HepG2 (cell line): Measurements from ENCODE around the gene TMEM233. TPM values are rescaled to one million over a fixed set of nuclear protein-coding genes. Genes with fewer than 3 reads are reported as not detected.

ENCODE experiments used
- ATAC-seq: fragments of 200-7000 bp; cut with Tn5 transposase; 3 replicates; pipeline ENCODE4 v1.9.1; 2020; ENCODE audit warnings: mild to moderate bottlenecking, moderate library complexity
- BruUV-seq: library from RNA; stranded (reverse); fragments of 400-500 nt; replicated peaks from 2 replicates; lab custom pipeline; 2021; lab: Mats Ljungman, UMichigan
- CTCF ChIA-PET: fragments of 300-600 bp; formaldehyde crosslinking; extraction: SDS; loops from one replicate; lab custom pipeline; 2021; ENCODE audit warnings: low total read pairs, inconsistent platforms, low intra/inter-chr PET ratio; lab: Yijun Ruan, JAX
- POLR2A ChIA-PET: fragments of 350-600 bp; sonication (Branson Sonifier 250); formaldehyde crosslinking; loops from one replicate; lab custom pipeline; 2020; ENCODE audit warnings: antibody characterized with exemption, inconsistent platforms; lab: Yijun Ruan, JAX
- DNase-seq: peaks from one replicate; pipeline ENCODE4 v3.0.0-alpha.2; 2015; ENCODE audit warnings: low spot score
- FAIRE-seq: peaks from 3 replicates; lab custom pipeline; 2011; peaks lifted over from hg19 to GRCh38; lab: Jason Lieb, UNC
- H2AFZ ChIP-seq: one replicate; pipeline ENCODE4 v1.6.1; 2011; ENCODE audit warnings: low read length, inconsistent platforms
- H3K27ac ChIP-seq: fragments of 300-600 bp; 3 replicates; pipeline ENCODE4 v1.8.0; 2011; ENCODE audit warnings: mixed run types, mild to moderate bottlenecking, mixed read lengths, low read length, inconsistent platforms; ENCODE audit not compliant: insufficient read depth; ENCODE audit errors: extremely low read length
- H3K27me3 ChIP-seq, 2 experiments: fragments of 200-600 bp in 1 of 2; 2 replicates in 1 of 2; 3 replicates in 1 of 2; pipeline versions ENCODE4 v1.6.0 to v1.8.0; 2011; ENCODE audit warnings: low read length in 2 of 2, mild to moderate bottlenecking in 2 of 2, moderate library complexity in 2 of 2, inconsistent platforms in 1 of 2; ENCODE audit not compliant: insufficient read depth in 2 of 2, control insufficient read depth in 1 of 2
- H3K36me3 ChIP-seq, 2 experiments: fragments of 200-600 bp in 1 of 2; replicated peaks in 1 of 2; 2 replicates in 1 of 2; 3 replicates in 1 of 2; pipeline versions ENCODE4 v1.5.1 to v1.8.0; 2011; ENCODE audit warnings: low read length in 2 of 2, inconsistent platforms in 1 of 2; ENCODE audit not compliant: insufficient read depth in 2 of 2, control insufficient read depth in 1 of 2
- H3K4me1 ChIP-seq: 2 replicates; pipeline ENCODE4 v1.5.1; 2012; ENCODE audit warnings: low read length, inconsistent platforms; ENCODE audit not compliant: insufficient read depth
- H3K4me2 ChIP-seq: 2 replicates; pipeline ENCODE4 v1.6.0; 2011; ENCODE audit warnings: low read depth, low read length, inconsistent platforms
- H3K4me3 ChIP-seq, 3 experiments: fragments of 200-600 bp in 1 of 3; sonication (generic), shearing (Covaris generic) in 1 of 3; replicated peaks in 1 of 3; 2 replicates each; pipeline ENCODE4 v1.5.1; 2011 to 2016; ENCODE audit warnings: low read length in 3 of 3, inconsistent platforms in 2 of 3, low read depth in 2 of 3, mild to moderate bottlenecking in 2 of 3, control low read depth in 1 of 3, mixed read lengths in 1 of 3; ENCODE audit not compliant: insufficient read depth in 1 of 3
- H3K79me2 ChIP-seq: one replicate; pipeline ENCODE4 v1.6.1; 2011; ENCODE audit warnings: low read length, inconsistent platforms; ENCODE audit not compliant: insufficient read depth
- H3K9ac ChIP-seq: 2 replicates; pipeline ENCODE4 v1.6.0; 2011; ENCODE audit warnings: mild to moderate bottlenecking, low read depth, low read length, inconsistent platforms; ENCODE audit not compliant: insufficient read depth
- H3K9me3 ChIP-seq: 2 replicates; pipeline ENCODE4 v1.5.1; 2012; ENCODE audit warnings: mild to moderate bottlenecking, low read length
- H4K20me1 ChIP-seq: 2 replicates; pipeline ENCODE4 v1.6.0; 2011; ENCODE audit warnings: inconsistent platforms, mild to moderate bottlenecking, low read length, moderate library complexity; ENCODE audit not compliant: insufficient read depth
- CREM ChIP-seq, 2 experiments: sonication (generic) in 1 of 2; formaldehyde crosslinking in 1 of 2; IDR thresholded peaks; 2 replicates each; pipeline versions ENCODE4 v1.4.0 to v1.6.1; 2016 to 2020; ENCODE audit warnings: antibody characterized with exemption in 1 of 2, mild to moderate bottlenecking in 1 of 2, missing genetic modification reagents in 1 of 2
- ELF1 ChIP-seq: sonication (generic); formaldehyde crosslinking; IDR thresholded peaks from 2 replicates; pipeline ENCODE4 v1.4.0; 2020; ENCODE audit warnings: missing genetic modification reagents
- POLR2G ChIP-seq: fragments of 200-400 bp; formaldehyde crosslinking; IDR thresholded peaks from 2 replicates; pipeline ENCODE4 v1.6.1; 2018; ENCODE audit warnings: mild to moderate bottlenecking, low read depth, low read length, moderate library complexity
- ZC3H13 ChIP-seq: sonication (generic); formaldehyde crosslinking; IDR thresholded peaks from 2 replicates; pipeline ENCODE4 v1.8.1; 2023; ENCODE audit warnings: mild to moderate bottlenecking, missing genetic modification reagents, moderate library complexity
- ZFP91 ChIP-seq: sonication (generic); formaldehyde crosslinking; IDR thresholded peaks from 2 replicates; pipeline ENCODE4 v1.9.0; 2022; ENCODE audit warnings: missing genetic modification reagents, mild to moderate bottlenecking, borderline replicate concordance
- ZNF563 ChIP-seq: sonication (generic); formaldehyde crosslinking; IDR thresholded peaks from 2 replicates; pipeline ENCODE4 v1.8.0; 2022; ENCODE audit warnings: mild to moderate bottlenecking, moderate library complexity, missing genetic modification reagents
- WGBS: methylation state at CpG from one replicate; pipeline ENCODE4 v1.1.6; 2017; ENCODE audit warnings: low lambda C conversion rate; 5-methylcytosine and 5-hydroxymethylcytosine counted together
- in situ Hi-C: cut with HindIII; loops from 2 replicates; pipeline ENCODE4 v1.10.0; 2017; ENCODE audit warnings: low pct_unique_long_range_greater_than_20kb; ENCODE audit not compliant: extremely low pct_ligation_motif_present
- intact Hi-C: fragments of 100-400 bp; cut with micrococcal nuclease; formaldehyde crosslinking; loops from one replicate; pipeline ENCODE4 v1.10.0; 2022; ENCODE audit not compliant: unreplicated experiment
- polyA plus RNA-seq, 8 experiments: library from polyadenylated mRNA; depleted of rRNA in 3 of 8; stranded (reverse) in 7 of 8; unstranded in 1 of 8; fragments of >200 nt; fragmentation: Illumina TruSeq in 4 of 8; extraction: Trizol in 4 of 8; gene quantifications; 2 replicates each; pipeline versions ENCODE4 v1.2.1 to v1.2.3, GENCODE V29; 2011 to 2016; ENCODE audit warnings: low read depth in 4 of 8, missing spikeins in 1 of 8, mixed read lengths in 1 of 8; ENCODE audit not compliant: insufficient read depth in 1 of 8
- total RNA-seq, 5 experiments: library from RNA; depleted of rRNA; stranded (reverse); fragments of >200 nt; fragmentation: Illumina TruSeq; extraction: Trizol; gene quantifications; 2 replicates each; pipeline ENCODE4 v1.2.3, GENCODE V29; 2016; ENCODE audit warnings: low read depth in 1 of 5
- TF ChIP-seq, protein P1 (sequence below): sonication (generic); formaldehyde crosslinking; IDR thresholded peaks from 2 replicates; pipeline ENCODE4 v1.5.1; 2020; ENCODE audit warnings: mild to moderate bottlenecking, missing genetic modification reagents, moderate library complexity
- TF ChIP-seq, protein P2 (sequence below): sonication (generic); formaldehyde crosslinking; IDR thresholded peaks from 2 replicates; pipeline ENCODE4 v1.5.1; 2020; ENCODE audit warnings: mild to moderate bottlenecking, missing genetic modification reagents, borderline replicate concordance

The TMEM233 gene
- total and polyA plus RNA-seq, 2 of the 13 experiments (the other 11 are each of a cell fraction or from before 2014, with no cell fraction given), result 0.03 TPM; not detected in 1

- Histone ChIP-seq H2AFZ (no peak overlapping the region), H3K4me1 (peaks cover 89% of the 10 kb centered on the region), H3K27ac (peak overlapping the region; percentile 55), H3K27me3 (no peaks in the 10 kb centered on the region), H3K79me2 (no peaks in the 10 kb centered on the region), H3K36me3 (peaks cover 18 to 41% of the 10 kb centered on the region in 2 experiments), H4K20me1 (no peaks in the 10 kb centered on the region), H3K4me3 (no peak overlapping the region), H3K9ac (no peak overlapping the region), H3K9me3 (no peaks in the 10 kb centered on the region), H3K4me2 (no peak overlapping the region)
- intact Hi-C loops (no loop called here), in situ Hi-C loops (no loop called here)
- FAIRE-seq (no peak), DNase-seq (no peak), ATAC-seq (no peak)
- BruUV-seq, result no TSS peak
- ChIA-PET POLR2A (interaction anchor here (1.6 to 6.1 kb wide), 2 partner anchors 10 to 13 kb away, joined by 3 to 40 read pairs; partner anchors contain the start of gene PRKAB1), CTCF (no interaction called here)
- TF ChIP-seq ZFP91 (CRISPR knock-in tag), result 0 out of 2 replicates have a peak, but pooled peaks have one; percentile 18
- TF ChIP-seq CREM (IDR thresholded peaks at IDR 0.05), result 0 out of 2 replicates have a peak, but pooled peaks have one; percentile 20
- TF ChIP-seq CREM (CRISPR knock-in tag; IDR thresholded peaks at IDR 0.05), result no peak
- TF ChIP-seq, protein P1, sequence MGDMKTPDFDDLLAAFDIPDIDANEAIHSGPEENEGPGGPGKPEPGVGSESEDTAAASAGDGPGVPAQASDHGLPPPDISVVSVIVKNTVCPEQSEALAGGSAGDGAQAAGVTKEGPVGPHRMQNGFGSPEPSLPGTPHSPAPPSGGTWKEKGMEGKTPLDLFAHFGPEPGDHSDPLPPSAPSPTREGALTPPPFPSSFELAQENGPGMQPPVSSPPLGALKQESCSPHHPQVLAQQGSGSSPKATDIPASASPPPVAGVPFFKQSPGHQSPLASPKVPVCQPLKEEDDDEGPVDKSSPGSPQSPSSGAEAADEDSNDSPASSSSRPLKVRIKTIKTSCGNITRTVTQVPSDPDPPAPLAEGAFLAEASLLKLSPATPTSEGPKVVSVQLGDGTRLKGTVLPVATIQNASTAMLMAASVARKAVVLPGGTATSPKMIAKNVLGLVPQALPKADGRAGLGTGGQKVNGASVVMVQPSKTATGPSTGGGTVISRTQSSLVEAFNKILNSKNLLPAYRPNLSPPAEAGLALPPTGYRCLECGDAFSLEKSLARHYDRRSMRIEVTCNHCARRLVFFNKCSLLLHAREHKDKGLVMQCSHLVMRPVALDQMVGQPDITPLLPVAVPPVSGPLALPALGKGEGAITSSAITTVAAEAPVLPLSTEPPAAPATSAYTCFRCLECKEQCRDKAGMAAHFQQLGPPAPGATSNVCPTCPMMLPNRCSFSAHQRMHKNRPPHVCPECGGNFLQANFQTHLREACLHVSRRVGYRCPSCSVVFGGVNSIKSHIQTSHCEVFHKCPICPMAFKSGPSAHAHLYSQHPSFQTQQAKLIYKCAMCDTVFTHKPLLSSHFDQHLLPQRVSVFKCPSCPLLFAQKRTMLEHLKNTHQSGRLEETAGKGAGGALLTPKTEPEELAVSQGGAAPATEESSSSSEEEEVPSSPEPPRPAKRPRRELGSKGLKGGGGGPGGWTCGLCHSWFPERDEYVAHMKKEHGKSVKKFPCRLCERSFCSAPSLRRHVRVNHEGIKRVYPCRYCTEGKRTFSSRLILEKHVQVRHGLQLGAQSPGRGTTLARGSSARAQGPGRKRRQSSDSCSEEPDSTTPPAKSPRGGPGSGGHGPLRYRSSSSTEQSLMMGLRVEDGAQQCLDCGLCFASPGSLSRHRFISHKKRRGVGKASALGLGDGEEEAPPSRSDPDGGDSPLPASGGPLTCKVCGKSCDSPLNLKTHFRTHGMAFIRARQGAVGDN (CRISPR knock-in tag), result peak; percentile 20; the same call in 1 of the 2 replicates
- TF ChIP-seq ZNF563, result 0 out of 2 replicates have a peak, but pooled peaks have one; percentile 32
- TF ChIP-seq, protein P2, sequence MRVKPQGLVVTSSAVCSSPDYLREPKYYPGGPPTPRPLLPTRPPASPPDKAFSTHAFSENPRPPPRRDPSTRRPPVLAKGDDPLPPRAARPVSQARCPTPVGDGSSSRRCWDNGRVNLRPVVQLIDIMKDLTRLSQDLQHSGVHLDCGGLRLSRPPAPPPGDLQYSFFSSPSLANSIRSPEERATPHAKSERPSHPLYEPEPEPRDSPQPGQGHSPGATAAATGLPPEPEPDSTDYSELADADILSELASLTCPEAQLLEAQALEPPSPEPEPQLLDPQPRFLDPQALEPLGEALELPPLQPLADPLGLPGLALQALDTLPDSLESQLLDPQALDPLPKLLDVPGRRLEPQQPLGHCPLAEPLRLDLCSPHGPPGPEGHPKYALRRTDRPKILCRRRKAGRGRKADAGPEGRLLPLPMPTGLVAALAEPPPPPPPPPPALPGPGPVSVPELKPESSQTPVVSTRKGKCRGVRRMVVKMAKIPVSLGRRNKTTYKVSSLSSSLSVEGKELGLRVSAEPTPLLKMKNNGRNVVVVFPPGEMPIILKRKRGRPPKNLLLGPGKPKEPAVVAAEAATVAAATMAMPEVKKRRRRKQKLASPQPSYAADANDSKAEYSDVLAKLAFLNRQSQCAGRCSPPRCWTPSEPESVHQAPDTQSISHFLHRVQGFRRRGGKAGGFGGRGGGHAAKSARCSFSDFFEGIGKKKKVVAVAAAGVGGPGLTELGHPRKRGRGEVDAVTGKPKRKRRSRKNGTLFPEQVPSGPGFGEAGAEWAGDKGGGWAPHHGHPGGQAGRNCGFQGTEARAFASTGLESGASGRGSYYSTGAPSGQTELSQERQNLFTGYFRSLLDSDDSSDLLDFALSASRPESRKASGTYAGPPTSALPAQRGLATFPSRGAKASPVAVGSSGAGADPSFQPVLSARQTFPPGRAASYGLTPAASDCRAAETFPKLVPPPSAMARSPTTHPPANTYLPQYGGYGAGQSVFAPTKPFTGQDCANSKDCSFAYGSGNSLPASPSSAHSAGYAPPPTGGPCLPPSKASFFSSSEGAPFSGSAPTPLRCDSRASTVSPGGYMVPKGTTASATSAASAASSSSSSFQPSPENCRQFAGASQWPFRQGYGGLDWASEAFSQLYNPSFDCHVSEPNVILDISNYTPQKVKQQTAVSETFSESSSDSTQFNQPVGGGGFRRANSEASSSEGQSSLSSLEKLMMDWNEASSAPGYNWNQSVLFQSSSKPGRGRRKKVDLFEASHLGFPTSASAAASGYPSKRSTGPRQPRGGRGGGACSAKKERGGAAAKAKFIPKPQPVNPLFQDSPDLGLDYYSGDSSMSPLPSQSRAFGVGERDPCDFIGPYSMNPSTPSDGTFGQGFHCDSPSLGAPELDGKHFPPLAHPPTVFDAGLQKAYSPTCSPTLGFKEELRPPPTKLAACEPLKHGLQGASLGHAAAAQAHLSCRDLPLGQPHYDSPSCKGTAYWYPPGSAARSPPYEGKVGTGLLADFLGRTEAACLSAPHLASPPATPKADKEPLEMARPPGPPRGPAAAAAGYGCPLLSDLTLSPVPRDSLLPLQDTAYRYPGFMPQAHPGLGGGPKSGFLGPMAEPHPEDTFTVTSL (CRISPR knock-in tag), result 0 out of 2 replicates have a peak, but pooled peaks have one; percentile 16
- TF ChIP-seq POLR2G, result peak; percentile 52; the same call in 1 of the 2 replicates
- TF ChIP-seq ZC3H13, result no peak
- TF ChIP-seq ELF1 (CRISPR knock-in tag), result no peak
- WGBS, result 79% methylated on average over 8 of the region's 9 CpGs
Measured at GRCh38 chr12:119681728-119682638, 88.4 kb downstream of the TMEM233 start.
